IMR-90 (cell line): ENCODE measurements around the gene SYNGR2.

ENCODE experiments used
- CEBPB ChIP-seq: IDR thresholded peaks from 2 replicates; pipeline ENCODE4 v1.6.1; 2012; ENCODE audit warnings: low read depth, low read length, improper control_type of control experiment
- CTCF ChIP-seq: conservative IDR thresholded peaks from 2 replicates; pipeline ENCODE4 v1.5.1; 2012; ENCODE audit warnings: mild to moderate bottlenecking, low read depth, low read length, improper control_type of control experiment
- MAFK ChIP-seq: IDR thresholded peaks from 2 replicates; pipeline ENCODE4 v1.6.1; 2012; ENCODE audit warnings: low read depth, low read length, improper control_type of control experiment
- POLR2A ChIP-seq: IDR thresholded peaks from 2 replicates; pipeline ENCODE4 v1.6.1; 2012; ENCODE audit warnings: mild to moderate bottlenecking, low read depth, low read length
- RAD21 ChIP-seq: IDR thresholded peaks from 2 replicates; pipeline ENCODE4 v1.6.1; 2012; ENCODE audit warnings: low read length, improper control_type of control experiment
- USF2 ChIP-seq: fragments of 150-350 bp; IDR thresholded peaks from 2 replicates; pipeline ENCODE4 v1.6.1; 2017; ENCODE audit warnings: mild to moderate bottlenecking, antibody characterized with exemption, low read length, low read depth

GRCh38 chr17:78174870-78175642 is 6.7 kb downstream of the SYNGR2 start:
- TF ChIP-seq POLR2A: no peak
- no peak for TF ChIP-seq CTCF
- no peak for TF ChIP-seq RAD21
- no peak for TF ChIP-seq CEBPB
- TF ChIP-seq USF2: no peak
- TF ChIP-seq MAFK: no peak
